SH-SY5Y (cell line): Measurements from ENCODE around the gene ACBD4.

Experiments
- GATA2 ChIP-seq: IDR thresholded peaks from 2 replicates; pipeline ENCODE4 v1.6.1; 2011; ENCODE audit warnings: mild to moderate bottlenecking, low read depth, low read length
- GATA3 ChIP-seq: IDR thresholded peaks from 2 replicates; pipeline ENCODE4 v1.6.1; 2011; ENCODE audit warnings: low read depth, mild to moderate bottlenecking, low read length, moderate library complexity

DNA sequence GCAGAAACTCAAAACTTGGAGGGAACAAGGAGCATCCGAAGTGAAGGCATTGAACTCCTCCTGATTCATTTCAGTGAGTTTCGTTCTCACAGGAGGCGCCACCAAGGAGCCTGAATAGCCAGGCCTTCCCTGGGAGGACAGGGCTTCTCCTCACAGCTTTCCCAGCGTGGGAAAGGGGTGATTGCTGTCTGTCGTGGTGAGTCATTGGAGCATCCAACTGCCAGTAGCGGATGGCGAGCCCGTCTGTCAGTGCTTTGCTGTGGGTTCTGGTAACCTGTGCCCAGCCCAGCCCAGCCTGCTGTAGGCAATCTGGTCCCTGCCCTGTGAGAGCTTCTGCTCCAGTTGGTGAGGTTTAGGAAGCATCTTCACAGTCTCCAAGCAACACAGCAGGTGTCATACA, 31.5 kb upstream of the ACBD4 start:
- TF ChIP-seq GATA3 (no peak), GATA2 (no peak)
